H1 (cell line): ENCODE data around the gene GOLGA6B. TPM values are rescaled to one million over a fixed set of nuclear protein-coding genes. Genes with fewer than 3 reads are reported as not detected.

ENCODE experiments used
- CTCF ChIA-PET: fragments of 300-600 bp; sonication (Branson Sonifier 250); formaldehyde crosslinking; loops from one replicate; lab custom pipeline; 2021; ENCODE audit not compliant: partially characterized antibody; lab: Charles Lee
- POLR2A ChIA-PET: fragments of 300-600 bp; sonication (Branson Sonifier 250); formaldehyde crosslinking; loops from one replicate; lab custom pipeline; 2021; ENCODE audit warnings: inconsistent platforms; ENCODE audit not compliant: partially characterized antibody; lab: Charles Lee
- DNase-seq, 2 experiments: peaks; one replicate each; pipeline versions ENCODE4 v3.0.0 to v3.0.0-alpha.2; 2010 to 2022; ENCODE audit warnings: low spot score in 2 of 2, low read depth in 1 of 2, mixed read lengths in 1 of 2
- FAIRE-seq: peaks from 2 replicates; lab custom pipeline; 2011; peaks lifted over from hg19 to GRCh38; lab: Jason Lieb, UNC
- H2AFZ ChIP-seq: 2 replicates; pipeline ENCODE4 v1.8.1; 2012; ENCODE audit warnings: low read length, inconsistent platforms
- H2AK5ac ChIP-seq: 2 replicates; pipeline ENCODE4 v1.6.1; 2013; ENCODE audit warnings: low read depth, low read length
- H2BK120ac ChIP-seq: replicated peaks from 2 replicates; pipeline ENCODE3; 2013; ENCODE audit warnings: low read depth, low read length, inconsistent platforms
- H2BK12ac ChIP-seq: 2 replicates; pipeline ENCODE4 v1.6.1; 2013; ENCODE audit warnings: low read depth, low read length
- H2BK15ac ChIP-seq: 2 replicates; pipeline ENCODE4 v1.6.1; 2013; ENCODE audit warnings: low read length
- H2BK20ac ChIP-seq: 2 replicates; pipeline ENCODE4 v1.6.1; 2013; ENCODE audit warnings: low read length
- H2BK5ac ChIP-seq: 2 replicates; pipeline ENCODE4 v1.6.1; 2013; ENCODE audit warnings: low read depth, low read length
- H3K14ac ChIP-seq: 2 replicates; pipeline ENCODE4 v1.6.1; 2013; ENCODE audit warnings: inconsistent platforms; ENCODE audit not compliant: insufficient read length
- H3K18ac ChIP-seq: 2 replicates; pipeline ENCODE4 v1.6.1; 2013; ENCODE audit warnings: low read length; ENCODE audit errors: extremely low read depth
- H3K23ac ChIP-seq: 2 replicates; pipeline ENCODE4 v1.6.1; 2013; ENCODE audit warnings: inconsistent platforms; ENCODE audit not compliant: insufficient read length
- H3K23me2 ChIP-seq: 2 replicates; pipeline ENCODE4 v1.6.1; 2013; ENCODE audit warnings: low read depth, low read length
- H3K27ac ChIP-seq: 2 replicates; pipeline ENCODE4 v1.6.1; 2011; ENCODE audit warnings: low read depth, low read length, inconsistent platforms
- H3K27me3 ChIP-seq, 4 experiments: replicated peaks in 1 of 4; 1 replicate in 1 of 4; 2 replicates in 3 of 4; pipeline versions ENCODE4 v1.6.1 to v1.8.1; 2011 to 2013; ENCODE audit warnings: low read length in 3 of 4, mild to moderate bottlenecking in 3 of 4, inconsistent platforms in 2 of 4, mixed read lengths in 2 of 4, moderate library complexity in 1 of 4; ENCODE audit not compliant: control insufficient read depth in 3 of 4, insufficient read depth in 3 of 4; ENCODE audit errors: extremely low read depth in 1 of 4
- H3K36me3 ChIP-seq, 4 experiments: 2 replicates each; pipeline versions ENCODE4 v1.6.1 to v1.8.1; 2011 to 2013; ENCODE audit warnings: mild to moderate bottlenecking in 4 of 4, low read length in 3 of 4, moderate library complexity in 2 of 4, control low read depth in 1 of 4, inconsistent platforms in 1 of 4; ENCODE audit not compliant: insufficient read depth in 4 of 4, control insufficient read depth in 2 of 4
- H3K4ac ChIP-seq: replicated peaks from 2 replicates; pipeline ENCODE3; 2013; ENCODE audit warnings: low read length, low read depth, mixed read lengths, inconsistent platforms; ENCODE audit not compliant: insufficient read length
- H3K4me1 ChIP-seq, 4 experiments: replicated peaks in 1 of 4; 1 replicate in 1 of 4; 2 replicates in 3 of 4; pipeline versions ENCODE4 v1.6.1 to v1.8.1; 2011 to 2013; ENCODE audit warnings: low read length in 3 of 4, inconsistent platforms in 2 of 4, mixed read lengths in 1 of 4; ENCODE audit not compliant: insufficient read depth in 4 of 4, control insufficient read depth in 3 of 4
- H3K4me2 ChIP-seq, 2 experiments: 2 replicates each; pipeline versions ENCODE4 v1.6.1 to v1.8.1; 2011 to 2013; ENCODE audit warnings: low read depth in 2 of 2, low read length in 2 of 2, control low read depth in 1 of 2, inconsistent platforms in 1 of 2, mild to moderate bottlenecking in 1 of 2; ENCODE audit not compliant: insufficient read depth in 1 of 2
- H3K4me3 ChIP-seq, 4 experiments: fragments of 200-600, 300-600 bp in 1 of 4; sonication (generic), shearing (Covaris generic), sonication (Bioruptor Twin) in 1 of 4; 2 replicates each; pipeline versions ENCODE4 v1.5.1 to v1.8.1; 2011 to 2016; ENCODE audit warnings: low read length in 4 of 4, low read depth in 3 of 4, control low read depth in 2 of 4, inconsistent platforms in 2 of 4, mild to moderate bottlenecking in 2 of 4, mixed read lengths in 1 of 4, moderate library complexity in 1 of 4; ENCODE audit not compliant: insufficient read depth in 2 of 4; ENCODE audit errors: extremely low read depth in 1 of 4
- H3K56ac ChIP-seq: replicated peaks from 2 replicates; pipeline ENCODE3; 2013; ENCODE audit warnings: low read depth, mild to moderate bottlenecking, mixed read lengths, low read length, inconsistent platforms; ENCODE audit not compliant: insufficient read length
- H3K79me1 ChIP-seq: 2 replicates; pipeline ENCODE4 v1.6.1; 2013; ENCODE audit warnings: low read depth, low read length, control low read depth
- H3K79me2 ChIP-seq, 2 experiments: 2 replicates each; pipeline versions ENCODE4 v1.6.1 to v1.8.1; 2012 to 2013; ENCODE audit warnings: low read length in 2 of 2, mild to moderate bottlenecking in 2 of 2, inconsistent platforms in 1 of 2; ENCODE audit not compliant: insufficient read depth in 2 of 2, control insufficient read depth in 1 of 2
- H3K9ac ChIP-seq, 4 experiments: replicated peaks in 1 of 4; 1 replicate in 1 of 4; 2 replicates in 3 of 4; pipeline versions ENCODE4 v1.6.1 to v1.8.1; 2011 to 2013; ENCODE audit warnings: low read depth in 3 of 4, low read length in 3 of 4, control low read depth in 2 of 4, mild to moderate bottlenecking in 2 of 4, moderate library complexity in 2 of 4, inconsistent platforms in 1 of 4; ENCODE audit errors: extremely low read depth in 1 of 4
- H3K9me3 ChIP-seq, 2 experiments: 2 replicates each; pipeline versions ENCODE4 v1.6.1 to v1.8.1; 2012 to 2013; ENCODE audit warnings: mild to moderate bottlenecking in 2 of 2, moderate library complexity in 2 of 2, control low read depth in 1 of 2, inconsistent platforms in 1 of 2, low read depth in 1 of 2, low read length in 1 of 2, mixed read lengths in 1 of 2; ENCODE audit not compliant: insufficient read depth in 2 of 2
- H4K20me1 ChIP-seq, 2 experiments: replicated peaks in 1 of 2; 2 replicates each; pipeline versions ENCODE3 to v1.8.1; 2011 to 2013; ENCODE audit warnings: inconsistent platforms in 2 of 2, low read length in 2 of 2, mild to moderate bottlenecking in 1 of 2; ENCODE audit not compliant: insufficient read depth in 2 of 2, control insufficient read depth in 1 of 2
- H4K5ac ChIP-seq: 2 replicates; pipeline ENCODE4 v1.6.1; 2013; ENCODE audit warnings: low read length, low read depth, mixed read lengths, inconsistent platforms; ENCODE audit not compliant: insufficient read length
- H4K8ac ChIP-seq: 2 replicates; pipeline ENCODE4 v1.8.0; 2013; ENCODE audit warnings: mild to moderate bottlenecking, moderate library complexity, low read length, inconsistent platforms; ENCODE audit not compliant: insufficient read depth; ENCODE audit errors: extremely low read depth
- H4K91ac ChIP-seq: replicated peaks from 2 replicates; pipeline ENCODE3; 2013; ENCODE audit warnings: low read length, mixed read lengths, inconsistent platforms; ENCODE audit not compliant: insufficient read length
- ASH2L ChIP-seq: fragments of 200-600, 300-600 bp; sonication (generic); IDR thresholded peaks from one replicate; pipeline ENCODE4 v1.7.1; 2017; ENCODE audit warnings: low read length
- CEBPB ChIP-seq: IDR thresholded peaks from 2 replicates; pipeline ENCODE4 v1.6.1; 2012; ENCODE audit warnings: low read depth, low read length
- CREB1 ChIP-seq: IDR thresholded peaks from 2 replicates; pipeline ENCODE4 v1.6.1; 2012; ENCODE audit warnings: inconsistent platforms
- EGR1 ChIP-seq: IDR thresholded peaks from 2 replicates; pipeline ENCODE4 v1.6.1; 2011; ENCODE audit warnings: low read depth, low read length, borderline replicate concordance
- EP300 ChIP-seq, 2 experiments: IDR thresholded peaks; 1 replicate in 1 of 2; 2 replicates in 1 of 2; pipeline ENCODE4 v1.6.1; 2011 to 2012; ENCODE audit warnings: low read depth in 2 of 2, low read length in 2 of 2, mild to moderate bottlenecking in 2 of 2, borderline replicate concordance in 1 of 2, inconsistent platforms in 1 of 2, moderate library complexity in 1 of 2
- KDM1A ChIP-seq: fragments of 200-600, 300-600 bp; sonication (generic); IDR thresholded peaks from 2 replicates; pipeline ENCODE4 v1.7.1; 2016; ENCODE audit warnings: mild to moderate bottlenecking, low read length, borderline replicate concordance
- KDM4A ChIP-seq: IDR thresholded peaks from one replicate; pipeline ENCODE4 v1.7.1; 2012; ENCODE audit warnings: low read depth, mild to moderate bottlenecking, moderate library complexity, low read length, inconsistent platforms; ENCODE audit not compliant: severe bottlenecking
- PHF8 ChIP-seq: fragments of 200-600 bp; sonication (generic); conservative IDR thresholded peaks from 2 replicates; pipeline ENCODE4 v1.7.1; 2012; ENCODE audit warnings: low read depth, mild to moderate bottlenecking, inconsistent platforms, low read length, moderate library complexity
- POLR2AphosphoS5 ChIP-seq: IDR thresholded peaks from 2 replicates; pipeline ENCODE4 v1.6.1; 2011; ENCODE audit warnings: low read depth, low read length
- TAF1 ChIP-seq: IDR thresholded peaks from 2 replicates; pipeline ENCODE4 v1.6.1; 2011; ENCODE audit warnings: mild to moderate bottlenecking, low read depth, low read length
- TCF12 ChIP-seq: IDR thresholded peaks from 2 replicates; pipeline ENCODE4 v1.6.1; 2011; ENCODE audit warnings: low read depth, mild to moderate bottlenecking, low read length
- WGBS, 2 experiments: shearing (Covaris generic) in 1 of 2; methylation state at CpG; one replicate each; pipeline versions ENCODE4 v1.1.6 to v1.1.7; 2013 to 2015; ENCODE audit warnings: low lambda C conversion rate in 2 of 2, mixed read lengths in 2 of 2, inconsistent platforms in 1 of 2, low coverage in 1 of 2, missing lambda C conversion rate in 1 of 2; ENCODE audit not compliant: insufficient replicate concordance in 2 of 2, insufficient coverage in 1 of 2, insufficient read length in 1 of 2; ENCODE audit errors: extremely low coverage in 1 of 2, missing lambda C conversion rate in 1 of 2; 5-methylcytosine and 5-hydroxymethylcytosine counted together
- polyA plus RNA-seq, 7 experiments: library from polyadenylated mRNA; depleted of rRNA in 3 of 7; stranded (reverse) in 5 of 7; unstranded in 2 of 7; fragments of >200 nt in 5 of 7; fragments of 200-250 nt in 2 of 7; gene quantifications; 1 replicate in 5 of 7; 2 replicates in 1 of 7; 4 replicates in 1 of 7; pipeline versions ENCODE4 v1.2.1 to v1.2.3, GENCODE V29; 2011 to 2013; ENCODE audit warnings: missing spikeins in 2 of 7, mixed read lengths in 2 of 7
- total RNA-seq: library from RNA; stranded (reverse); fragmentation: NEBNext Ultra II Directional; extraction: Animal tissue kit (Norgen Biotek cat#: 25700); gene quantifications from 2 replicates; pipeline ENCODE4 v1.2.1, GENCODE V29; 2021

Gene GOLGA6B
- total and polyA plus RNA-seq, 2 of the 8 experiments (the other 6 are each of a cell fraction or from before 2014, with no cell fraction given) = 0.09 TPM; not detected in 1

GRCh38 chr15:72685925-72686794 lies 31.7 kb downstream of the GOLGA6B start, which contains the start of the genes BBS4 and HIGD2B:
BBS4 (plus strand) TSS chr15:72686207; CDS start chr15:72686228, 21 bp downstream.
HIGD2B (minus strand) TSS chr15:72686182; CDS start chr15:72676374, 9,808 bp downstream.
- no peak within 1 kb of the TSS for H2BK15ac ChIP-seq
- H4K5ac ChIP-seq = peak within 1 kb of the TSS; percentile 76
- peak; percentile 86 to 93 for DNase-seq
- no peak within 1 kb of the TSS for H4K91ac ChIP-seq
- WGBS, 2 experiments = 3% methylated on average over 49 of the region's 49 CpGs; no CpG with 5 or more reads in 1 of the 2 experiments
- H3K9me3 ChIP-seq = no peaks in the 10 kb centered on the region
- H2BK20ac ChIP-seq = no peak within 1 kb of the TSS
- no peak within 1 kb of the TSS for H3K4ac ChIP-seq
- peak within 1 kb of the TSS; percentile 68 for H2BK5ac ChIP-seq
- 0 out of 2 replicates have a peak, but pooled peaks cover 3% of the 10 kb centered on the region for H3K79me1 ChIP-seq
- peak within 1 kb of the TSS; percentile 91 for H2AFZ ChIP-seq
- no peak within 1 kb of the TSS for H2AK5ac ChIP-seq
- no peaks in the 10 kb centered on the region for H4K20me1 ChIP-seq
- H2BK12ac ChIP-seq = peak within 1 kb of the TSS; percentile 29; the same call in 1 of the 2 replicates
- 0 out of 2 replicates have a peak, but pooled peaks cover 2% of the 10 kb centered on the region for H3K23me2 ChIP-seq
- H3K27me3 ChIP-seq = no peaks in the 10 kb centered on the region
- peak within 1 kb of the TSS; percentile 69 to 84 for H3K4me2 ChIP-seq
- H3K56ac ChIP-seq = peak within 1 kb of the TSS; percentile 71
- H3K23ac ChIP-seq = no peak within 1 kb of the TSS
- H2BK120ac ChIP-seq = peak within 1 kb of the TSS; percentile 30
- FAIRE-seq = no peak
- H3K4me1 ChIP-seq = 0 out of 7 replicates have a peak, but pooled peaks cover 0 to 2% (median 0%) of the 10 kb centered on the region in 4 experiments
- ChIA-PET POLR2A (interaction anchor here (1.0 to 2.1 kb wide), 5 partner anchors 10 to 213 kb away, joined by 4 to 6 read pairs (median 4); no protein-coding TSS in a partner anchor), CTCF (interaction anchor here (0.6 to 3.3 kb wide), 6 partner anchors 15 to 460 kb away, joined by 3 to 13 read pairs (median 4); no protein-coding TSS in a partner anchor)
- H3K27ac ChIP-seq = peak within 1 kb of the TSS; percentile 82
- H4K8ac ChIP-seq = peak within 1 kb of the TSS; percentile 90
- peaks cover 0 to 27% of the 10 kb centered on the region in 2 experiments; a peak in 2 of 4 replicates for H3K79me2 ChIP-seq
- H3K9ac ChIP-seq = peak within 1 kb of the TSS; percentile 75 to 83 (median 78)
- H3K14ac ChIP-seq = no peak within 1 kb of the TSS
- no peaks in the 10 kb centered on the region for H3K36me3 ChIP-seq
- peak within 1 kb of the TSS; percentile 71 to 94 (median 83) for H3K4me3 ChIP-seq
- H3K18ac ChIP-seq = peak within 1 kb of the TSS; percentile 26
- TF ChIP-seq KDM4A (peak; percentile 64), TAF1 (peak; percentile 93), EGR1 (peak; percentile 80; the same call in 1 of the 2 replicates), TCF12 (0 out of 2 replicates have a peak, but pooled peaks have one; percentile 51), POLR2AphosphoS5 (no peak; the same call in none of the 2 replicates), KDM1A (no peak), CEBPB (no peak), CREB1 (peak; percentile 44), EP300 (IDR thresholded peaks at IDR 0.05; ENCODE audit: borderline replicate concordance in 1 of 2, low read depth in 2 of 2, low read length in 2 of 2) (0 out of 3 replicates have a peak, but pooled peaks of 1 of the 2 experiments have one; percentile 61), ASH2L (peak; percentile 70), PHF8 (peak; percentile 79)
